Endodermal cell (in vitro differentiated cells): ENCODE measurements around the gene BPI. TPM values are rescaled to one million over a fixed set of nuclear protein-coding genes. Genes with fewer than 3 reads are reported as not detected.

Experiments used
- DNase-seq: peaks from one replicate; pipeline ENCODE4 v3.0.0-alpha.2; 2017
- H3K27ac ChIP-seq: 2 replicates; pipeline ENCODE4 v1.5.1; 2013; ENCODE audit warnings: mild to moderate bottlenecking, low read depth, low read length, moderate library complexity
- H3K27me3 ChIP-seq: 2 replicates; pipeline ENCODE4 v1.6.1; 2013; ENCODE audit warnings: mild to moderate bottlenecking, low read length, moderate library complexity; ENCODE audit not compliant: insufficient read depth, control insufficient read depth, poor library complexity, severe bottlenecking
- H3K36me3 ChIP-seq: 2 replicates; pipeline ENCODE4 v1.7.0; 2013; ENCODE audit warnings: mild to moderate bottlenecking, low read length, moderate library complexity; ENCODE audit not compliant: control insufficient read depth, insufficient read depth
- H3K4me1 ChIP-seq: one replicate; pipeline ENCODE4 v1.7.0; 2013; ENCODE audit warnings: low read length; ENCODE audit not compliant: control insufficient read depth, insufficient read depth
- H3K4me3 ChIP-seq: 2 replicates; pipeline ENCODE4 v1.5.1; 2013; ENCODE audit warnings: mild to moderate bottlenecking, low read length, moderate library complexity
- H3K9ac ChIP-seq: 2 replicates; pipeline ENCODE4 v1.6.1; 2013; ENCODE audit warnings: mild to moderate bottlenecking, low read length, moderate library complexity; ENCODE audit not compliant: poor library complexity, severe bottlenecking; ENCODE audit errors: extremely low read depth
- H3K9me3 ChIP-seq: 2 replicates; pipeline ENCODE4 v1.6.1; 2013; ENCODE audit warnings: mild to moderate bottlenecking, low read length, moderate library complexity; ENCODE audit not compliant: control insufficient read depth
- H3K27ac Mint-ChIP-seq: 2 replicates; pipeline ENCODE4 v1.8.0; 2020; ENCODE audit warnings: mixed read lengths
- H3K27me3 Mint-ChIP-seq: 2 replicates; pipeline ENCODE4 v1.8.0; 2021; ENCODE audit warnings: mild to moderate bottlenecking, mixed read lengths; ENCODE audit not compliant: insufficient read depth
- H3K36me3 Mint-ChIP-seq: 2 replicates; pipeline ENCODE4 v1.8.0; 2020; ENCODE audit warnings: low read depth, mixed read lengths
- H3K4me1 Mint-ChIP-seq: 2 replicates; pipeline ENCODE4 v1.8.0; 2020; ENCODE audit warnings: mixed read lengths
- H3K4me3 Mint-ChIP-seq: 2 replicates; pipeline ENCODE4 v1.8.0; 2020; ENCODE audit warnings: mild to moderate bottlenecking, moderate library complexity, mixed read lengths
- H3K9me3 Mint-ChIP-seq: 2 replicates; pipeline ENCODE4 v1.8.0; 2020; ENCODE audit warnings: mild to moderate bottlenecking, mixed read lengths
- WGBS, 2 experiments: methylation state at CpG; one replicate each; pipeline versions ENCODE4 v1.1.5 to v1.1.7; 2013; ENCODE audit warnings: missing lambda C conversion rate in 2 of 2, mixed read lengths in 1 of 2; ENCODE audit not compliant: insufficient coverage in 1 of 2, insufficient read length in 1 of 2; 5-methylcytosine and 5-hydroxymethylcytosine counted together
- total RNA-seq, 2 donors: library from RNA; stranded (reverse); fragmentation: NEBNext Ultra II Directional in 1 of 2; extraction: Animal tissue kit (Norgen Biotek cat#: 25700) in 1 of 2; gene quantifications; 2 replicates in 1 of 2; 3 replicates in 1 of 2; pipeline ENCODE4 v1.2.1, GENCODE V29; 2021
- TF ChIP-seq, protein P1 (sequence below): fragments of 200-600 bp; sonication (generic); conservative IDR thresholded peaks from 2 replicates; pipeline ENCODE4 v1.5.0; 2021; ENCODE audit warnings: antibody characterized with exemption, mild to moderate bottlenecking

Gene BPI
- total RNA-seq, 2 donors from 2014 or later = not detected

DNA sequence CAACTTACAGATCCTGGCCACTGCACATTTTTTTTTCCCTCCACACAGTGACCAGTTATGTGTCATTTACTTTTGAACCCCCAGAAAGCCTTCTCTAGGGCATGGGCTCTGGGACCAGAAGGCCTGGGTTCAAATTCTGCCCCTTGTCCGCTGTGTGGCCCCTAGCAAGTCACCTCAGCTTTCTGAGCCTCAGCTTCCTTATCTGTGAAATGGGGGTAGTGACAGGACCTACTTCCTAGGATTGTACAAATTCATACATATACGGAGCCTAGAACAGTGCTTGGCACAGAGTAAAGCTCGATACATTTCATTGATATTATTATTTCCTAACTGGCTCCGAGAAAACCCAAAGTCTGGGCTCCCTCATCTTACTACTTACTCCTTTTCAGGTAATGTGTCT, 1.6 kb downstream of the BPI start:
- Histone ChIP-seq H3K4me1 (no peaks in the 10 kb centered on the region), H3K27ac (no peak overlapping the region), H3K9ac (no peak overlapping the region), H3K9me3 (peaks cover 6% of the 10 kb centered on the region), H3K36me3 (no peaks in the 10 kb centered on the region), H3K4me3 (no peak overlapping the region), H3K27me3 (no peaks in the 10 kb centered on the region)
- DNase-seq = no peak
- H3K27ac Mint-ChIP-seq = no peak overlapping the region
- peaks cover 2% of the 10 kb centered on the region for H3K9me3 Mint-ChIP-seq
- TF ChIP-seq, protein P1, sequence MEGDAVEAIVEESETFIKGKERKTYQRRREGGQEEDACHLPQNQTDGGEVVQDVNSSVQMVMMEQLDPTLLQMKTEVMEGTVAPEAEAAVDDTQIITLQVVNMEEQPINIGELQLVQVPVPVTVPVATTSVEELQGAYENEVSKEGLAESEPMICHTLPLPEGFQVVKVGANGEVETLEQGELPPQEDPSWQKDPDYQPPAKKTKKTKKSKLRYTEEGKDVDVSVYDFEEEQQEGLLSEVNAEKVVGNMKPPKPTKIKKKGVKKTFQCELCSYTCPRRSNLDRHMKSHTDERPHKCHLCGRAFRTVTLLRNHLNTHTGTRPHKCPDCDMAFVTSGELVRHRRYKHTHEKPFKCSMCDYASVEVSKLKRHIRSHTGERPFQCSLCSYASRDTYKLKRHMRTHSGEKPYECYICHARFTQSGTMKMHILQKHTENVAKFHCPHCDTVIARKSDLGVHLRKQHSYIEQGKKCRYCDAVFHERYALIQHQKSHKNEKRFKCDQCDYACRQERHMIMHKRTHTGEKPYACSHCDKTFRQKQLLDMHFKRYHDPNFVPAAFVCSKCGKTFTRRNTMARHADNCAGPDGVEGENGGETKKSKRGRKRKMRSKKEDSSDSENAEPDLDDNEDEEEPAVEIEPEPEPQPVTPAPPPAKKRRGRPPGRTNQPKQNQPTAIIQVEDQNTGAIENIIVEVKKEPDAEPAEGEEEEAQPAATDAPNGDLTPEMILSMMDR = no peak
- H3K27me3 Mint-ChIP-seq = peaks cover 3% of the 10 kb centered on the region
- H3K36me3 Mint-ChIP-seq = no peaks in the 10 kb centered on the region
- 94 to 95% methylated on average over 3 to 4 of the region's 4 CpGs for WGBS, 2 experiments
- H3K4me1 Mint-ChIP-seq = no peaks in the 10 kb centered on the region
- H3K4me3 Mint-ChIP-seq = no peak overlapping the region

DNA sequence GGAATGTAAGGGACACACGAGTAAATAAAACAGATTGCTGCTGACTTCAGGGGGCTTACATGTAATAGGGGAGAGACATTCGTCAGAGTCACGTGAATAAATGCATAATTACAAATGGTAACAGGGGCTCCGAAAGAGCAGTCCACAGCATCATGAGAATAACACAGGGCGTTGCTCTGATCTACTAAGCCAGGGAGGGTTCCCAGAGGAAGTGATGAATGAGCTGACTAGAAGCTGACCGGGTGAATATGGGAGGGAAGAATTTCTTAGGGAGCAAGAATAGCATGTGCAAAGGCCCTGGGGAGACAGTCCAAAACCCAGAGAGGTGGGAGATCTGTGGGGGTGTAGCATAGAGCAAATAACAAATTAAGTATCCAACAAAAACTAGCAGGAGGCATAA, 2.4 kb downstream of the BPI start:
- no peaks in the 10 kb centered on the region for H3K36me3 ChIP-seq
- H3K36me3 Mint-ChIP-seq = no peaks in the 10 kb centered on the region
- peaks cover 2% of the 10 kb centered on the region for H3K9me3 Mint-ChIP-seq
- TF ChIP-seq, protein P1 = no peak
- 89 to 95% methylated on average over 6 of the region's 6 CpGs for WGBS, 2 experiments
- no peak for DNase-seq
- H3K9ac ChIP-seq = no peak overlapping the region
- no peaks in the 10 kb centered on the region for H3K27me3 ChIP-seq
- H3K27me3 Mint-ChIP-seq = peaks cover 3% of the 10 kb centered on the region
- H3K27ac Mint-ChIP-seq = no peak overlapping the region
- no peak overlapping the region for H3K4me3 ChIP-seq
- H3K9me3 ChIP-seq = peaks cover 6% of the 10 kb centered on the region
- no peaks in the 10 kb centered on the region for H3K4me1 Mint-ChIP-seq
- no peaks in the 10 kb centered on the region for H3K4me1 ChIP-seq
- no peak overlapping the region for H3K4me3 Mint-ChIP-seq
- H3K27ac ChIP-seq = no peak overlapping the region

DNA sequence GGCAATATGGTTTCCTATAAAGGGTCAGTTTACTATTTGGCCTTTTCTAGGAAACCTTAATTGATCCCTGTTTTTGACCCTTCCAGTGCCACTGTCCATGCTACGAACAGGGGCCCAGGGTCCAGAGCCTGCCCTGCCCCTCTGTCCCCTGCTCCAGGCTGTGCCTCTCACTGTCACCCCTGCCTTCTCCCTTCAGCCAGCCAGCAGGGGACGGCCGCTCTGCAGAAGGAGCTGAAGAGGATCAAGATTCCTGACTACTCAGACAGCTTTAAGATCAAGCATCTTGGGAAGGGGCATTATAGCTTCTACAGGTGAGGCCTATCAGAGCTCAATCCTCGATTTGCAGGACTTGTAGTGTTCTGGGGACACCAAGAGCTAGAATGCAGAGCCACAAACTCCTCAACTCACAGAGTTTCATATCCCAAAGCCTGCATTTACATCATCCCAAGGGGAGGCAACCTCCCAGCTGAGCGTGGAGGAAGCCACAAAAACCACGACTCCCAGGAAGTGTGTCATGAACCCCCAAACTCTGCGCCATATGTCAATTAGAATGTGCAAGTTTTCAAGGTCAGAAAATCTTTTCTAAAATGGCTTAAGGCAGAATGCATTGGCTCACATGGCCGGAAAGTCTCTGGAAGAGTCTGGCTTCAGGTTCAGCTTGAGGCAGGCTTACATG, 3.6 kb downstream of the BPI start:
- H3K36me3 Mint-ChIP-seq = no peaks in the 10 kb centered on the region
- Histone ChIP-seq H3K9me3 (peaks cover 6% of the 10 kb centered on the region), H3K4me1 (no peaks in the 10 kb centered on the region), H3K27ac (no peak overlapping the region), H3K27me3 (no peaks in the 10 kb centered on the region), H3K9ac (no peak overlapping the region), H3K4me3 (no peak overlapping the region), H3K36me3 (no peaks in the 10 kb centered on the region)
- H3K9me3 Mint-ChIP-seq = peaks cover 2% of the 10 kb centered on the region
- no peak overlapping the region for H3K27ac Mint-ChIP-seq
- no peak for DNase-seq
- H3K4me3 Mint-ChIP-seq = no peak overlapping the region
- H3K4me1 Mint-ChIP-seq = no peaks in the 10 kb centered on the region
- TF ChIP-seq, protein P1 = no peak
- peaks cover 7% of the 10 kb centered on the region for H3K27me3 Mint-ChIP-seq
- whole genome bisulfite sequencing, 2 experiments = 80 to 81% methylated on average over 6 to 8 of the region's 8 CpGs
